Trophoblast cell (in vitro differentiated cells and primary cell): Measurements from ENCODE around the gene TMPRSS6.

Experiments
- DNase-seq, 2 donors: peaks; one replicate each; pipeline ENCODE4 v3.0.0-alpha.2; 2016
- H2AFZ ChIP-seq: 2 replicates; pipeline ENCODE4 v1.6.1; 2013; ENCODE audit warnings: low read length, moderate library complexity, mild to moderate bottlenecking; ENCODE audit not compliant: insufficient read depth, poor library complexity
- H2AK5ac ChIP-seq: 2 replicates; pipeline ENCODE4 v1.6.1; 2013; ENCODE audit warnings: mild to moderate bottlenecking, low read length
- H2BK120ac ChIP-seq: 2 replicates; pipeline ENCODE4 v1.6.1; 2013; ENCODE audit warnings: low read length, mild to moderate bottlenecking, moderate library complexity; ENCODE audit not compliant: insufficient read depth, poor library complexity
- H2BK12ac ChIP-seq: 2 replicates; pipeline ENCODE4 v1.6.1; 2013; ENCODE audit warnings: mild to moderate bottlenecking, low read length, moderate library complexity
- H2BK5ac ChIP-seq: 2 replicates; pipeline ENCODE4 v1.6.1; 2013; ENCODE audit warnings: low read length, low read depth, moderate library complexity, mild to moderate bottlenecking; ENCODE audit not compliant: poor library complexity
- H3K14ac ChIP-seq: 2 replicates; pipeline ENCODE4 v1.6.1; 2013; ENCODE audit warnings: mild to moderate bottlenecking, low read length
- H3K18ac ChIP-seq: 2 replicates; pipeline ENCODE4 v1.6.1; 2013; ENCODE audit warnings: mild to moderate bottlenecking, low read length
- H3K23ac ChIP-seq: 2 replicates; pipeline ENCODE4 v1.6.1; 2013; ENCODE audit warnings: low read length
- H3K27ac ChIP-seq: 2 replicates; pipeline ENCODE4 v1.5.1; 2013; ENCODE audit warnings: low read depth, mild to moderate bottlenecking, inconsistent platforms, low read length, moderate library complexity
- H3K27me3 ChIP-seq: 2 replicates; pipeline ENCODE4 v1.6.1; 2013; ENCODE audit warnings: inconsistent platforms, mild to moderate bottlenecking, low read length, moderate library complexity; ENCODE audit not compliant: insufficient read depth
- H3K36me3 ChIP-seq, 2 experiments: 1 replicate in 1 of 2; 2 replicates in 1 of 2; pipeline ENCODE4 v1.6.1; 2013; ENCODE audit warnings: low read length in 2 of 2, mild to moderate bottlenecking in 2 of 2, moderate library complexity in 1 of 2; ENCODE audit not compliant: insufficient read depth in 2 of 2, control insufficient read depth in 1 of 2
- H3K4ac ChIP-seq: 2 replicates; pipeline ENCODE4 v1.6.1; 2013; ENCODE audit warnings: low read depth, mild to moderate bottlenecking, low read length, moderate library complexity
- H3K4me1 ChIP-seq, 2 experiments: 1 replicate in 1 of 2; 2 replicates in 1 of 2; pipeline ENCODE4 v1.6.1; 2013; ENCODE audit warnings: low read length in 2 of 2, mild to moderate bottlenecking in 2 of 2, moderate library complexity in 1 of 2; ENCODE audit not compliant: insufficient read depth in 2 of 2, control insufficient read depth in 1 of 2
- H3K4me2 ChIP-seq: 2 replicates; pipeline ENCODE4 v1.6.1; 2013; ENCODE audit warnings: inconsistent platforms, mild to moderate bottlenecking, low read length, moderate library complexity
- H3K4me3 ChIP-seq: 2 replicates; pipeline ENCODE4 v1.5.1; 2013; ENCODE audit warnings: mild to moderate bottlenecking, low read depth, low read length, inconsistent platforms
- H3K79me1 ChIP-seq: one replicate; pipeline ENCODE4 v1.6.1; 2013; ENCODE audit warnings: low read length
- H3K79me2 ChIP-seq: 2 replicates; pipeline ENCODE4 v1.6.1; 2013; ENCODE audit warnings: low read length, mild to moderate bottlenecking; ENCODE audit not compliant: control insufficient read depth, insufficient read depth, poor library complexity
- H3K9ac ChIP-seq: 2 replicates; pipeline ENCODE4 v1.6.1; 2013; ENCODE audit warnings: mild to moderate bottlenecking, low read length
- H3K9me3 ChIP-seq: 2 replicates; pipeline ENCODE4 v1.6.1; 2013; ENCODE audit warnings: low read depth, mild to moderate bottlenecking, control low read depth, inconsistent platforms, low read length; ENCODE audit not compliant: insufficient read depth
- H4K12ac ChIP-seq: 2 replicates; pipeline ENCODE4 v1.6.1; 2013; ENCODE audit warnings: low read depth, mild to moderate bottlenecking, low read length, moderate library complexity
- H4K8ac ChIP-seq: 2 replicates; pipeline ENCODE4 v1.6.1; 2013; ENCODE audit warnings: low read depth, mild to moderate bottlenecking, low read length, moderate library complexity
- H4K91ac ChIP-seq: one replicate; pipeline ENCODE4 v1.6.1; 2013; ENCODE audit warnings: low read depth, mild to moderate bottlenecking, low read length, moderate library complexity
- WGBS: extraction: QIAGEN DNeasy Blood & Tissue Kit; methylation state at CpG from one replicate; pipeline ENCODE4 v1.1.7; 2013; ENCODE audit warnings: missing lambda C conversion rate; ENCODE audit not compliant: insufficient read length, insufficient coverage; ENCODE audit errors: extremely low coverage; 5-methylcytosine and 5-hydroxymethylcytosine counted together

Gene TMPRSS6

GRCh38 chr22:37015587-37015878 lies 94.0 kb downstream of the TMPRSS6 start:
- Histone ChIP-seq H2AK5ac (no peak overlapping the region), H2AFZ (no peak overlapping the region), H3K4me1 (peaks cover 10 to 16% of the 10 kb centered on the region in 2 experiments), H3K4me3 (no peak overlapping the region), H3K4ac (no peak overlapping the region), H3K9ac (no peak overlapping the region), H3K27me3 (no peaks in the 10 kb centered on the region), H2BK120ac (no peak overlapping the region), H3K9me3 (peaks cover 3% of the 10 kb centered on the region), H3K79me1 (peaks cover 7% of the 10 kb centered on the region), H4K8ac (no peak overlapping the region), H2BK12ac (no peak overlapping the region), H3K79me2 (peaks cover 7% of the 10 kb centered on the region), H3K36me3 (peaks cover 10 to 14% of the 10 kb centered on the region in 2 experiments), H4K91ac (no peak overlapping the region), H3K14ac (no peak overlapping the region), H3K18ac (no peak overlapping the region), H2BK5ac (no peak overlapping the region), H3K27ac (no peak overlapping the region), H3K4me2 (no peak overlapping the region), H3K23ac (no peak overlapping the region), H4K12ac (no peak overlapping the region)
- no CpG with 5 or more reads among the region's 4 CpGs for whole genome bisulfite sequencing
- DNase-seq, result no peak
